CD4-positive, alpha-beta T cell treated with Interleukin-17A for 1 hour (primary cell): ENCODE data around the gene PIP5KL1.

Experiments used
- DNase-seq: peaks from one replicate; pipeline ENCODE4 v3.0.0-alpha.2; 2020

PIP5KL1 gene

DNA sequence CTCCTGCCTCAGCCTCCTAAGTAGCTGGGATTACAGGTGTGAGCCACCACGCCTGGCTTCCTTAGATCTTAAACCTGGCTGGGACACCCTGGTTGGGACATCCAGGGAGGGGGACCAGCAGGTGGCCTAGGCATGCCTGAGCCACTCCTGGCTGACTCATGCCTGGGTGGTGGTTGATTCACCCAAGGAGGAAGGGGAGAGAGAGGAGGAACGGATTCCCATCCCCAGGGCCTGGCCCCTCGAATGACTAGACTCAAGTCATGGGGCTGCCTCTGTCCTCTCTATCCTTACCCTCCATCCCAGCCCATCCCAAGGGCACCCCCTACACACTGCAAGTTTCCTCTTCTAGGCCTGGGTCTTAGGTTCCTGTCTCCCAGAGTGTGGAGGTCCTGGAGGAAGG is 37.5 kb upstream of the PIP5KL1 start:
- DNase-seq, result no peak

DNA sequence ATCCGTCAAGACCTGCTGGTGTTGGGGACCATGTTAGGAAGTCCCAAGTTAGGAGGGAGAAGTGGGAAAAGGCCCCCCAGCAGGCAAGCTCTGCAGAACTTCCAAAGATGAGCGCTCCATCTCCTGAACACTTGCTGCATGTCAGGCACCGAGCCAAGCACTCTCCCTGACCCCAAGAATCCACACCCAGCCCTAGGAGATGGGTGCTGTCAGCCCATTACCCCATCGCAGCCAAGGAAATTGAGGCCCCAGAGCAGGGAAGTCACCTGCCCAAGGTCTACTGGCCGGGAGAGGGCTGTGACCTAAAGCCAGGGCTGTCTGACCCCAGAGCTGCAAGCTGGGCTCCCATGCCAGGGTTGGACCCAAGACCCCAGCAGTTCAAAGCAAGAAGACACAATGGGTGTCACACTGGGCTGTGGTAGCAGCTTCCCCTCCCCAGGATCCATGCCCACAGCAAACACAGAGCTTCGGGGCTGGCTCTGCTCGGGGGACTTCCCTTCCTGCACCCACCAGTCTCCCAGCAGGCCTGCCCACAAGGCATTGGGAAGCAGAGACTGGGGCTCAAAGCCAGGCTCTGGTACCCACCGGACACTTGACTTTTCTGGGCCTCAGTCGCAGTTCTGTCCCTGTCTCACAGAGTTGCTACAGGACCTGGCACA is 36.7 kb upstream of the PIP5KL1 start:
- no peak for DNase-seq

DNA sequence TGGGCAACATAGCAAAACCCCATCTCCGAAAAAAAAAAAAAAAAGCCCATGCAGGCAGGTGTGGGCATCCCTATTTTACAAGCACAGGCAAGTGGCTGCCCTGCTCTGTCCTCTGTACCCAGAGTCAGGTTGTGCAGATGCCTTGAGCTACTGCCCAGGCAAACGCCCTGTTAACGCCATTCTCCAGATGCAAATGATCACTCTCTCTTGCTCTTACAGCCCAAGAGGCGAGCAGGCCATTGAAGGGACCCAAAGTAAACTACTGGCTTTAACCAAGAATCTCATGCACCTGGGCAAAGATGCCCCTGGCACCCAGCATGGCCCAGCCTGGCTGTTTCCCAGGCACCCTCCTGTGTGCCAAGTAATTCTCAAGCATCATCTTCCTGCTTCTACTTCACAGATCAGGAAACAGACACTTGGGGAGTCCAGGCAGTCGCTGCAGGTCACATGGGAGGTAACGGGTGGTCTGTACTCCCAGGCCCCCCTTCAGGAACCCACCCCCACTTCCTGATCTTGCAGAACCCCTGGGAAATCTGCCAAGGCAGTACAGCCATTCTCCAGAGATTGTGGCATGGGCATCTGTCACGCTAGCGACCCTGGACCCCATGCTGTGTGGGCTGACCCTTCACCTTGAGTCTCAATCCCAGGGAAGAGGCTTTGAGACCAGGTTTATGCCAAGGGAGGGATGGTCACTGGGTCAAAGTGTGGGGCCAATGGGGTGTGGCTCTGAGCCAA is 36.0 kb upstream of the PIP5KL1 start:
- DNase-seq, result no peak

DNA sequence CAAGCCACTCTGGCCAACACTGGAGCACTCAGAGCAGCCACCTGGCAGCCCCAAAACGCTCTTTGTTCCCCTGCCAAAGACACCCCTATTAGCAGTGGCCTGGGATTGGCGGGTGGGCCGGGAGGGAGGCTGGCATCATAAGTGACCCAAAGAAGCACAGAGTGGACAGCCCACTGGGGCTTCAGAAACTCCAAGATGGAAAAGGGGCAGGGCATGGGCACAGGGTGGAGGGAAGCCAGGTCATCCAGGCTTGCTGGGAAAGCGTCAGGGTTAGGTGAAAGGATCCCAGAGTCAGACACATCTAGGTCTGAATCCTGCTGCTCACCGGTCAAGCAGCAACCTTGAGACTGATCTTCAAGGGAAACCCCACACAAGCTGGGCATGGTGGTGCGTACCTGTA is 35.4 kb upstream of the PIP5KL1 start:
- no peak for DNase-seq

DNA sequence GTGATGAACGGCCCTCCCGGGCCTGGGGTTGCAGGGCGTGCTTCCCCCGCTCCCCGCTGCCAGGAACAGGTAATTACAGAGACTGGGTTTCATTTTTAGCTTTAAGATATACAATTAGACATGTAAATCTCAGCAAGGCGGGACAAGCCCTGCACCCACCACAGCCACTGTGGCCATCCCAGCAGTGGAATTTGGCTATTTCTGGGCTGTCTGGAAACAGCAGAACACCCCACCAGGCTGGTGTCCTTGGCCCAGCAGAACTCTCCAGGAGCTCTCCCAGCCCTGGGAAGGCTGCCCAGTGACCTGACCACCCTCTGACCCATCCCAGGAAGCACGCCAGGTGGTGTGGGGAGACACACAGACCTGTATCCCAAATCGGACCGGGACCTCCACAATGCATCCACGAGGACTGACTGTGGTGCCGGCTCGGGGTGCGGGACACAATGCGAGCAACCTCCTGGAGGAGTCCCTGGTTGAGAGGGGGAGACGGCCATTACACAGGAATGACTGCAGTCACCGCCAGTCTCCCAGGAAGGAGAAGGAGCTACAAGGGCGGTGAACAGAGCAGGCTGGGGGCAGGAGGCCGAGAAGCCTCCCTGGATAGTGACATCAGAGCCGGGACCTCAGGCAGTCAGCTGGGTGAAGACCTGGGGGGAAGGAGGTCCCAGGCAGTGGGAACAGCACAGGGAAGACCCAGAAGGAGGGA is 32.9 kb upstream of the PIP5KL1 start:
- DNase-seq, result no peak

DNA sequence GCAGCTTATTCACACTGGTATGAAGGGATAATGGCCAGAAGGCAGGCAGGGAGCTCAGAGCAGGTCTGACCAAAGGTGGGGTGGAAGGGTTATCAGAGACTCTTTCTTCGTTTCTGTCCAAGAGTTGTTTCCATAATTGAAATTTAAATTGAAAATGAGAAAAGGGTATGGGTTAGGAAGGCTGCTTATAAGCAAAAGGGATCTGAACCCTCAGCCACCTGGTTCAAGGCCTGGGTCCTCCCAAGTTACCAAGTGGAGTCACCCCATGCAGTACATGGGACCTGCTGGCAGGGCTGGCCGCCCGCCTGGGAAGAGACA is 32.4 kb upstream of the PIP5KL1 start:
- no peak for DNase-seq

DNA sequence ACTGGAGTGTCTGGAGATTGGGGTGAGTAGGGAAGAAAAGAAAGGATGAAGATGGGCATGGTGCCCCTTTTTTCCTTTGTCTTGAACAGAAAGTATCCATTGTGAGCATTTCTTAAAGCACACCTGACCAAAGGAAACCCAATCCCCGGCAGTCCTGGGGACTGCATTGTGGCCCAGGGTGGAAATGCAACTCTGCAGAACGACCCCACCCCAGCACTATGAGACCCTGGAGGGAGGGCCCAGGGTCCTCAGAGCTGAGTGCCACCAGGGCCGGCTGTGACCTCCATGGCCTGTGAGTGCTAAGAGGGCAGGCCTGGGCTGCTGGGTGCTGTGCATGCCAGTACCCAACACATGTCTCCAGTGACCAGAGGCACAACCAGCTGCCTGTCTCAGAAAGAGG is 31.7 kb upstream of the PIP5KL1 start:
- DNase-seq, result no peak

DNA sequence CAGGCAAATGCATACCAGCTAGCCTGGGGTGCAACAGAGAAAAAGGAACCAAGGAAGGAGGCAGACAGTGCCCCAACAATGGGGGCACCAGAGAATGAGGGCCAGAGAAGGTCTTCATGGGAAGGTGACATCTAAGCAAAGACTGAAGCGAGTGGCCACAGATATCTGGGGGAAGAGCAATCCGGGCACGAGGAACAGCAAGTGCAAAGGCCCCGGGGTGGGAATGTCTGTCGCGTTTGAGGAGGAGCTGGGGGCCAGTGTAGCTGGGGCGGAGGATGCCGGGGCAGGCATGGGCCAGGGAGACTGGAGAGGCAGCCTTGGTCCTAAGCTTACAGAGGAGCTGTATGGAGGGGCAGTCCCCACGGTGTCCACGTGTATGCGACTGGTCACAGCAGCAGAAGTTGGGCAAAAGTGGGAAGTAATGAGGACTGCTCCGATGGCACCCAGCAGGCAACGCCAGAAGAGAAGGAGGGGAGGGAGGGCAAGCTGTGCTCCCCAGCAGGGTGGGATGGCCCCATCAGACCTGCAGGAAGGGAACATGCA is 31.1 kb upstream of the PIP5KL1 start:
- DNase-seq, result no peak

DNA sequence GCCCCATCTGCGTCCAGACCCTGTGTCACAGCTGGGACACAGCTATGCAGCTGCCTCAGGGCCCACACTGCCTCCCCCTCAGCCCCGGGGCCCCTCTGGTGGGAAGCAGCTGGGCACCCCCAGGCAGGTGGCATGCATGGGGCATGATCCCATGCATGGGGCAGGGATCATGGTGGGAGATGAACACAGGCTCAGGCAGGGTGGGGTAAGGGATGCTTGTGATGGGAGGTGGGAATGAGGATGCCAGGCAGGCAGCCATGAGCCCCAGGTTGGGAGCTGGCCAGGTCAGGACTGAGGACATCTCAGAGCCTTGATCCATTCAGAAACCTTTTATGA is 30.5 kb upstream of the PIP5KL1 start:
- DNase-seq, result no peak

DNA sequence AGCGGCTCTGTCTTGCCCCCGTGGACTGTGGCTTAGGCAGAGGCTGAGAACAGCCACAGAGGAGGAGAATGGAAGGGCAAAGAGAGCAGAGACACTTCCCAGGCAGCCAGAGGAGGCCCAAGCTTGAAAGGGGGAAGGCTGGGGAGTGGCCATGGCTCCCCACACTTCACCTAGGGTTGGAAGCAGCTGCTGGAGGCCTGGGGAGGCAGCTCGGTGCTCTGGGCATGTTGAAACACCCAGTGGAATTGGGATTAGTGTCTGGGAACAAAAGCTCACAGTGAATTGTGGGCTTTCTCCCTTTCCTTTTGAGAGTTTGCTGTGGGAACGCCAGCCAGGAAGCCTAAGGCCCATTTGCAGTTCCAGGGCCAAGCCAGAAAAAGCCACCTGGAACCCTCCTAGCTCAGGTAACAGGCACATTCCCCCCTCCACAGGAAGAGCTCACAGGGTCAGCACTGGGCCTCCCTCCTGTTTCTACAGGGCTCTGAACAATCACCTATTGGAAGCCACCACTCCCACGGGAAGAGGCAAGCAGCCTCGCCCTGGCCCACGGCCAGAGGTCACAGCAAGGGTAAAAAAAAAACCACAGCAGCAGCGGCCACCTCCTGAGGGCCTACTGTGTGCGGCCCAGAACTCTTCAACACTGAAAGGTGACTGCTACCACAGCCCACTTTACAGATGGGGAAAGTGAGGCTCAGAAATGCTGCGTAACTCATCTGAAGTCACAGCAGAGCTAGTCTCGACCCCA is 30.0 kb upstream of the PIP5KL1 start:
- DNase-seq, result no peak

DNA sequence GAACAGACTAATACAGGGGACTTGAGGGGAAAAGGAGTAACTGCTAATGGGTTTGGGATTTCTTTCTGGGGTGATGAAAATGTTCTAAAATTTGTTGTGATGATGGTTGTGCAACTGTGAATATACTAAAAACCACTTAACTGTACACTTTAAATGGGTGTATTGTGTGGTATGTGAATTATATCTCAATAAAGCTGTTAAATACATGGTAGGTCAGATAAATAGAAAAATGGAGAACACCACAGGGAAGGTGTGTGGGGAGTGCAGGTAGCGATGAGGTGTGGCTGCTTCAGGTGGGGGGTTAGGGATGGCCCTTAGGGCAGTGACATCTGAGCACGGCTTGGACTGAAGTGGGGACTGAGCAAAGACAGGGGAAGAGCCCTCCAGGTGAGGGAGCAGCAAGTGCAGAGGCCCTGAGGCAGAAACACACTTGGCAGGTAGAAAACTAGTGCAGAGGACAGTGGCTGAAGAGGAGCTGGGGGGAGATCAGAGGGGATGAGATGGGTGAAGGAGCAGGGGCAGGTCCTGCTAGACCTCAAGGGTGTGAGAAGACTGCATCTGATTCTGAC is 29.3 kb upstream of the PIP5KL1 start:
- no peak for DNase-seq

DNA sequence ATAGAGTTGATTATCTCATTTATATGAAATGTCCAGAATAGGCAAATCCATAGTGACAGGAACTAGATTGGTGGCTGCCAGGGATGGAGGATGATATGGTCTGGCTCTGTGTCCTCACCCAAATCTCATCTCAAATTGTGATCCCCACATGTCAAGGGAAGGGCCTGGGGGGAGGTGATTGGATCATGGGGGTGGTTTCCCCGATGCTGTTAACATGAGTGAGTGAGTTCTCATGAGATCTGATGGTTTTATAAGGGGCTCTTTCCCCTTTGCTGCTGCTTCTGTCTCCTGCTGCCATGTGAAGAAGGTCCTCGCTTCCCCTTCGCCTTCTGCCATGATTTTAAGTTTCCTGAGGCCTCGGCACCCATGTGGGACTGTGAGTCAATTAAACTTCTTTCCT is 28.8 kb upstream of the PIP5KL1 start:
- DNase-seq, result no peak

DNA sequence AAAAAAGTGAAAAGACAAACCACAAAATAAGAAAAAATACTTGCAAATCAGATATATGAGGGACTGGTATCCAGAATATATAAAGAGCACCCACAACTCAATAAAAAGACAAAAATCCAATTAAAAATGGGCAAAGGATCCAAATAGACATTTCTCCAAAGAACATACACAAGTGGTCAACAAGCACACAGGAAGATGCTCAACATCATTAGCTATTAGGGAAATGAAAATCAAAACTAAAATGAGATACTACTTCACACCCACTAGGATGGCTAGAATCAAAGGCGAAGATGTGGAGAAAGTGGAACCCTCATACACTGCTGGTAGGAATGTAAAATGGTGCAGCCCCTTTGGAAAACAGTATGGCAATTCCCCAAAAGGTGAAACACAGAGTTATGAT is 28.2 kb upstream of the PIP5KL1 start:
- DNase-seq, result no peak

DNA sequence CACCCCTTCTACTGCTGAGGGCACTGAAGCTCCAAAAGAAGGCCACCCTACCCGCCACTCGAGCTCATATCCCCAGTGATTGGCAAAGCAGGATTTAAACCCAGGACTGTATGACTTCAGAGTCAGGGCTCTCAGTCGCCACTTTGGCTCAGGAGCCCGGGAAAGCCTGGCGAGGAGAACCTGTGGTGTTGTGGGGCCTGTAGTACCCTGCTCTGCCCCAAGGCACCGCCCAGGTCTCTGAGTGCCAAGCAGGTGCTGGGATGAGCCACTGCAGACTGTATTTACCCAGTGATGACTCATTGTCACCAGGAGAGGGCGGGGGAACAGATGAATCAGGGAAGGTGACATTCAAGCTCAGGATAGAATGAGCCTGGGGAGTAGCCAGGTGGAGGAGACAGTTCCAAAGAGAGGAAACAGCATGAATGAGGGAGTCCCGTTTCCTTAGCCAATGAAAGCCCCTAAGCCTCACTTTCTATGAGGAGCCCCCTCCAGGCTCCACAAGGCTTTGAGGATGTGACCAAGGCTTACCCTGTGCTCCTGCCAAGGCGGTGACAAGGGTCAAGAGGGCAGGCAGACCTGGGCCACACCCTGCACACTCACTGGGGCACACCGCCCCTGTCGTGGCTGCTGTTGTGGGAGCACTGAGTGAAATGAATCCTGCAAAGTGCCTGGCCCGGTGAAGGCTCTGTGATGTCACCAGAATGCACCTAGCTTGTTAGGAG is 24.9 kb upstream of the PIP5KL1 start:
- DNase-seq, result peak; percentile 83

DNA sequence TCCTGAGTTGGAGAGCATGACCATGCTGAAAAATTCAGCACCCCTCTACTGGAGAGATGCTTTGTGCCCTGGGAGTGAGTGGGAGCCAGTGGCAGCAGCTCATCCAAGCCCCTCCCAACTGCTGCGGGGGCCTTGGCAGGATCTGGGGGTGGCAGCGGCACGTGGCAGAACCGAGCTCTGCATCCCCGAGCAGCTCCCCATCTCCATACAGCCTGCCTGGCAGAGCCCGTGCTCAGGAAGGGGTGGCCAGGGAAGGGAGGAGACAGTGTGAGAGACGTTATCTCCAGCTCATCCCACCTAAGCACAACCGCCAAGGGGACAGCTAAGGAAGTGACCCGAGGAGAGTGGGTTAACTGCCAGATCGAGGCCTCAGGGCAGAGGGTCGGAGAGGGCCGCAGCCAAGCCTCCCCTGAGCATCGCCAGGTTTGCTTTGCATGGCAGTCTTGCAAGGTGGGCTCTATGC is 24.3 kb upstream of the PIP5KL1 start:
- DNase-seq, result no peak

DNA sequence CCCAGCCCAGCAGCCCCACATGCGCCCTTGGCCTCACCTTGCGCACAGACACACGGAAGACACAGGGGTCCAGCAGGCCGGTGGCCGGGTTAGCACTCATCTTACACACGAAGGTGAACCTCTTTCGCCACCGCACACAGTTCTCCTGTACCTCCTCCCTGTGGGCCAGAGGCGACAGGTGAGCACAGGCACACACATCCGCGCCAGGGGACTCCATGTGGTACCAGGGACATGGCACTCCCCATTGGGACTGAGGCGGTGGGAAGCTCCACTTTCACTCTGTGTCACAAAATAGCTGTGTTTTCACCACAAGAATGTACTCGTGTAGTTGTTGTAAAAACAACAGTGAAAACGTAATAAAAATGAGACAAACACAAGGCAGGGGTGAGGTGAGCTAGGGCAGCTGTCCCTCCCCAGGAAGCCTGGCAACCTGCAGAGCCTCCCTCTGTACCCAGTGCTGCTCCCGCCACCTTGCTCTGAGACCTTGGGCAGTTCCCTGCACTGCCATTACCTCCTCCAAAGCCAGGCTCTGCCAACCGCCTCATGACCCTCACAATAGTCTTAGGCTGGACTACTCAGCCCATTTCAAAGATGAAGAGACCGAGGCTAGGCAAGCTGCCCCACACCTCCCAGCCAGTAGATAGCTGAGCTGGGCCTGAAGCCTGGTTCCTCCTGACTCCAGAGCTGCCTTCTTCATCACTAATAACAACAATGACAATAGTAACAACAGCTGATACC is 23.4 kb upstream of the PIP5KL1 start:
- DNase-seq, result no peak

DNA sequence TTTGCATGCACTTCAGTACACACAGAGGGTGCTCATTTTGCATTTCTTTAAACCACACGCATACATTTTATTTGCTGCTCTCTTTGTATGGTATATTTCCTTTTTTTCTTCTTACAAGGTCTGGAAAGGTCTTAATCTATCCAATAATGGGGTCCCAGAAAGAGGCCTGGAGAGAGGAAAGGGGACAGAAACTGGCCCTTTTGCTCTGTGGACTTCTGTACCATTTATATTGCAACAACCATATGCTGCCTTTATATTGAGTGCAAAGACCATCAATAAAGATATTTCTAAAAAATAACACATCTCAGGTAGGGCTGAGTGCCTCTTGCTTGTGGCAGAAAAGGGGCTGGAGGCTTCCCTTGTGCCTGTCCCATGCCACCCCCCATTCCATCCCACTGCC is 22.6 kb upstream of the PIP5KL1 start:
- no peak for DNase-seq

DNA sequence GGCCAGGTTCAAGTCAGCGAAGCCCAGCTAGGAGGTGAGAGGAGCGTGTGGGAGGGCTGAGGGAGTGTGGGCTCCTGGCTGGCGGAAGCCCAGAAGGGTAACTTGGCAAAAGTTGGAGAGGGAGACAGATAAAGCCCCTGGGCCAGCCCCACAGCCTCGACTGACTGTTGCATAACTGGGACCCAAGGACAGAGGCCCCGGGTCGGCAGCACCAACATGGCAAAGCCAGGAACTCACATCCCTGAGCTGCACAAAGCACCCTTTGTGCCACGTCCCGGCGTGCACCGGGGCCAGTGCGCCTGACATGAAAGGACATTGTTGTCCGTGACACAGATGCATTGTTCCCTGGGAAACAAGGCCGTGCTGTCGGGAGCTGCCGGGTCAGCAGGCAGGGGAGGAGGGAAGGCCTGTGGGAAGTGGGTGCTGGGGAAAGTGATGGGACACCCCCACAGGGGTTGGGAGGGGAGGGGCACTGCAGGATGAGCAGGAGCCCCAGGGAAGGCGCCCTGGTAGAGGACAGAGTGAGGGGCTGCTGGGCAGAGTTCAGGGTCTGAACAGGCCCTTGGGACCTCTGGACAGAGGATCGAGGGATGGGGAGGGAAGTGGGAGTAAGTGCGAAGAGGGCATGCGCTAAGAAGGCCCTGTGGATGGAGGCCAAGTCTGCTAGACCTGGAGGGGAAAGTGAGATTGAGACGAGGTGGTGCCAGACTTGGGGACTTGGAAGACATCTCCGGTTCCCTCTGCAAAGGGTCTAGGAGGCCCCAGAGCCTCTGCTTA is 20.1 kb upstream of the PIP5KL1 start:
- DNase-seq, result no peak

DNA sequence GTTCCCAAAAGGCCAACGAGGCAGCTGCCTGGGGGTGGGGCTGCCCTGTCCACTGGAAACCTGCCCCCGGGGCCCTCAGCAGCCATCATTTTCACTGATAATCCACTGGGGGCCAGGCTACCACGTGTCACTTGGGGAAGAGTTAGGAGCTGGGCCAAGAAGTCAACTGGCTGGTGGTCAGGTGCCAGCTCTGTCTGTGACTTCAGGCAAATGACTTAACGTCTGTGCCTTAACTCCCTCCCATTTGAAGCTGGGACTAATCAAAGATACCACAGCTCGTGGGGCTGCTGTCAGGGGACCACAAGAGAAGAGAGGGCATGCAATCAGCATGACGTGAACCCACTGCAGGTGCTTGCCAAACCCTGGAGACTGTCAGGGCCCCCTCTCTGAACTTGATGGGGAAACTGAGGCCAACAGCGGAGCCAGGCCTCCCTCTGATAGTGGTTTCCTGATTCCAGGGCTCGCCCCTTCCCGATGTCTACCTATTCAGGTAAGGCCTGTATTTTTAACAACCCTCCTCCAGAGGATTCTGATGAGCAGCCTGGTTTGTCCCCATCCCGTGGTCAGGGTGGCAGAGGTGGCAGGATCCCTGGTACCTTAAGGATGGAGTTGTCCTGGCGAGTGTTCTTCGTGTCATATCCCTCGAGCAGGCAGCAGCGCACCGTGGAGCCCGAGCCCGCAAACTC is 19.4 kb upstream of the PIP5KL1 start:
- no peak for DNase-seq
